GM21619 (cell line): ENCODE data around the gene UVSSA.
"Not testable (repeated sequence)": the region's sequence is repeated elsewhere in the genome, so short reads cannot be mapped to it uniquely, and the experiment has no call there.

Experiments
- ATAC-seq: cut with Tn5 transposase; IDR thresholded peaks from one replicate; pipeline ENCODE4 v1.9.1; 2021; ENCODE audit not compliant: unreplicated experiment

The UVSSA gene

GRCh38 chr4:1375761-1376322 is 28.8 kb downstream of the UVSSA start:
- no peak for ATAC-seq

- no peak for ATAC-seq
Measured at GRCh38 chr4:1376391-1376840, 29.4 kb downstream of the UVSSA start.

GRCh38 chr4:1376841-1377605 is 30.0 kb downstream of the UVSSA start:
- no peak for ATAC-seq

GRCh38 chr4:1377606-1378261 is 30.7 kb downstream of the UVSSA start:
- no peak for ATAC-seq

- ATAC-seq: no peak
Measured at GRCh38 chr4:1378559-1379231, 31.7 kb downstream of the UVSSA start.

GRCh38 chr4:1379351-1379781 is 32.4 kb downstream of the UVSSA start:
- ATAC-seq: no peak

GRCh38 chr4:1379801-1380331 is 32.9 kb downstream of the UVSSA start:
- ATAC-seq: no peak

- ATAC-seq: no peak
Measured at GRCh38 chr4:1380368-1381151, 33.6 kb downstream of the UVSSA start.

GRCh38 chr4:1381181-1381621 is 34.2 kb downstream of the UVSSA start:
- ATAC-seq: no peak

GRCh38 chr4:1381944-1382541 is 35.0 kb downstream of the UVSSA start:
- ATAC-seq: no peak

GRCh38 chr4:1382776-1383727 is 36.0 kb downstream of the UVSSA start:
- no peak for ATAC-seq

GRCh38 chr4:1383728-1384591 is 37.0 kb downstream of the UVSSA start:
- ATAC-seq: no peak

- ATAC-seq: no peak
Measured at GRCh38 chr4:1384675-1385372, 37.8 kb downstream of the UVSSA start.

GRCh38 chr4:1385373-1386340 is 38.6 kb downstream of the UVSSA start:
- no peak for ATAC-seq

GRCh38 chr4:1393363-1393762 is 46.4 kb downstream of the UVSSA start:
- not testable (repeated sequence) for ATAC-seq

GRCh38 chr4:1393866-1394265 is 46.9 kb downstream of the UVSSA start:
- ATAC-seq: no peak
